ENCODE data around the gene PRR16.

PRR16 gene

GRCh38 chr5:120464627-120465435 is 731 bp downstream of the PRR16 start:
- DNase-seq, result peak in 1 of 2 donors; percentile 17

- DNase-seq, result no peak
Measured at GRCh38 chr5:120465436-120465961, 1.4 kb downstream of the PRR16 start.

GRCh38 chr5:120466341-120467006 is 2.4 kb downstream of the PRR16 start:
- DNase-seq, result no peak

- DNase-seq, result no peak
Measured at GRCh38 chr5:120471971-120472370, 7.9 kb downstream of the PRR16 start.

- DNase-seq, result no peak
Measured at GRCh38 chr5:120472911-120473310, 8.8 kb downstream of the PRR16 start.

GRCh38 chr5:120473332-120473731 is 9.2 kb downstream of the PRR16 start:
- DNase-seq, result no peak

- no peak for DNase-seq
Measured at GRCh38 chr5:120476063-120476462, 12.0 kb downstream of the PRR16 start.

- no peak for DNase-seq
Measured at GRCh38 chr5:120479066-120479465, 15.0 kb downstream of the PRR16 start.

GRCh38 chr5:120499876-120500563 is 35.9 kb downstream of the PRR16 start:
- no peak for DNase-seq

GRCh38 chr5:120502531-120502930 is 38.4 kb downstream of the PRR16 start:
- DNase-seq, result no peak

- DNase-seq, result no peak
Measured at GRCh38 chr5:120503341-120503740, 39.2 kb downstream of the PRR16 start.

GRCh38 chr5:120504057-120504456 is 40.0 kb downstream of the PRR16 start:
- DNase-seq, result no peak

GRCh38 chr5:120507197-120507596 is 43.1 kb downstream of the PRR16 start:
- no peak for DNase-seq

- no peak for DNase-seq
Measured at GRCh38 chr5:120507800-120508463, 43.8 kb downstream of the PRR16 start.

- no peak for DNase-seq
Measured at GRCh38 chr5:120509053-120509452, 45.0 kb downstream of the PRR16 start.

GRCh38 chr5:120510098-120510637 is 46.1 kb downstream of the PRR16 start:
- DNase-seq, result no peak

- no peak for DNase-seq
Measured at GRCh38 chr5:120510994-120511686, 47.0 kb downstream of the PRR16 start.

GRCh38 chr5:120512068-120512467 is 48.0 kb downstream of the PRR16 start:
- DNase-seq, result no peak

- DNase-seq, result no peak
Measured at GRCh38 chr5:120512791-120513650, 48.9 kb downstream of the PRR16 start.

GRCh38 chr5:120516805-120517204 is 52.7 kb downstream of the PRR16 start:
- DNase-seq, result no peak
